Hematopoietic multipotent progenitor cell treated with erythropoietin and hydrocortisone succinate and interleukin-3 and kit ligand, for 17 days (in vitro differentiated cells): ENCODE measurements around the gene NAA15.
"Not testable (repeated sequence)": the region's sequence is repeated elsewhere in the genome, so short reads cannot be mapped to it uniquely, and the experiment has no call there.

Experiments
- DNase-seq: peaks from one replicate; pipeline ENCODE4 v3.0.0-alpha.2; 2015; ENCODE audit warnings: low spot score

The NAA15 gene

GRCh38 chr4:139453041-139453370 is 151.7 kb downstream of the NAA15 start:
- DNase-seq: no peak

DNA sequence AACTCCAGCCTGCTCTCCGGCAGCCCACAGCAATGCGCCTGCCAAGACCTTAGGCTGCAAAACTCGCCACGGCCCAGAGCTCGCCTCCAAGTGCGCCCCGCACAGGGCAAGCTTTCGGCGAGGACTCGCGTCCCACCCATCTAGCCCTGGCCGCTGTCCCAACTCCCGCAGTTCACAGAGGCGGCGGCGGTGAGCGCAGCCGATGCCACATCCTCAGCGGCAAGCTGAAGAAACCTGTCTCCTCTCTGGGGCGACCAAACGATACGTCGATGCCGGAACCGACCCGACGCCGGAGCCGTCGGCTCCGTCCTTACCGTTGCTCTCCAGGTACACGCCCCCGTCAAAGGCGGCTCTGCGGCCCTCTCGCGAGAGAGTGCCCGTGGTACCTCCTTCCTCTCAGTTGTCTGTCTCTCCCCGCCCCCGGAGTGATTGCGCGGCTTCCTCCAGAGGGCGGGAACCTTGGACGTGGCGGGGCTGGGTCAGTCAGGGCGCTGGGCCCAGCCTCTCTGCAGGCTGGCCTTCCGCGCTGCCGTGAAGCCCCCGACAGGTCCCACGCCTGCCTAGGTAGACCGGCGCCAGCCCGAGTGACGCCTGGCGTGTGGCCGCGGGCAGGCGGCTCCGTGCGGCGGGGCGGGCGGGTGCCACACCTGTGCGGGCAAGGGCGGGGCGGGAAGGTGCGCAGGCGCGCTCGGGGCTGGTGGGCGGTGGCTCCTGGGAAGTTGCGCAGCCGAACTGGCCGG is 152.2 kb downstream of the NAA15 start:
- DNase-seq: peak; percentile 83

- no peak for DNase-seq
These were observed 153.1 kb downstream of the NAA15 start, which contains the start of gene RAB33B for GRCh38 chr4:139454111-139455045. TSS of gene RAB33B (plus strand) at chr4:139454121. CDS start at chr4:139454196, 75 bp downstream.

DNA sequence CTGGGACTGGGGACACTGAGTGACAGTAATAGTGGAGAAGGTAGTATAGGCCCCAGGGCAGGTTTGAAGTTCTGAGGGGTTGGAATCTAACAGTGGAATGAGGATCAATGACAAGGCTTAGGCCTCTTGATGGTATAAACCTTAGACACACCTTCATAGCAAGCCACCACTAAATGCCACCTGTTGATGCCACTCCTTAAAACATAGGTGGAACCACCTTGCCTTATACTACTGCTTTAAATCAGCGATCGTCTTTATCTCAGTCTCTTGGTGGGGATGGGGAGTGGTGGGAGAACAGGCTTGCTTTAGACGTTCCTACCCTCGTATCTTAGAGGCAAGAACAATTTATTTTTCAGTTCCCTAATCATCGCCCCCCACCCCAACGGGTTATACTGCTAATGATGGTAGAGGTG is 153.8 kb downstream of the NAA15 start:
- no peak for DNase-seq

DNA sequence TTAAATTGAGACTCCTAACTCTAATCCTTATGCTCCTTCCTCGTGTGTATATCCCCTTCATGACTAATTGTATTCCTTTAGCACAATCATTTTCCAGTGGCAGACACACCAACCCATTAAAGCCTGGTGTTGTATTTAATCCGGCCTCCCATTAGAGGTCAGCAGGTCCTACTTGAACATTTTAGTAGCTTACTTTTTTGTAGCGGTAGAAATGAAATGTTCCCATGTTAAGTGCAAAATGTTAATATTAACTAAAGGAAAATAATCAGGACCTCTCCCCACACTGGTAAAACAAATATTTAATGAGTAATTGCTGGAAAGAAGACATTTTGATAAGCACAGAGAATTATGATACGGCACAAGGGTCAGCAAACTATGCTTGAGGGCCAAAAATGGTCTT is 156.0 kb downstream of the NAA15 start:
- no peak for DNase-seq

DNA sequence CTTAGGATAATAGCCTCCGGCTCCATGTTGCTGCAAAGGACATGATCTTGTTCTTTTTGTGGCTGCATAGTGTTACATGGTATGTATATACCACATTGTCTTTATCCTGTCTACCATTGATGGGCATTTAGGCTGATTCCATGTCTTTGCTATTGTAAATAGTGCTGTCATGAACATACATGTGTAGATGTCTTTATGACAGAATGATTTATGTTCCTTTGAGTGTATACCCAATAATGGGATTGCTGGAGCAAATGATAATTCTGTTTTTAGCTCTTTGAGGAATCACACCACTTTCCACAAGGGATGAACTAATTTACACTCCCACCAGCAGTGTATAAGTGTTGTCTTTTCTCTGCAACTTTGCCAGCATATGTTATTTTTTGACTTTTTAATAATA is 157.2 kb downstream of the NAA15 start:
- no peak for DNase-seq

DNA sequence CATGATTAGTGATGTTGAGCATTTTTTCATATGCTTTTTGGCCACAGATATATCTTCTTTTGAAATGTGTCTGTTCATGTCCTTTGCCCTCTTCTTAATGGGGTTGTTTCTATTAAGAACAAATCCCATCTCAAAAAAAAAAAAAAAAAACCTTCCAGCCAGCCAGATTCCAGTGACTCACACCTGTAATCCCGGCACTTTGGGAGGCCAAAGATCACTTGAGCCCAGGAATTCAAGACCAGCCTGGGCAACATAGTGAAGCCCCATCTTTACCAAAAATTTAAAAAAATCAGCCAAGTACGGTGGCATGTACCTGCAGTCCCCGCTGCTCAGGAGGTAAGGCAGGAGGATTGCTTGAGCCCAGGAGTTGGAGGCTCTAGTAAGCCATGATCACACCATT is 157.7 kb downstream of the NAA15 start:
- DNase-seq: no peak

DNA sequence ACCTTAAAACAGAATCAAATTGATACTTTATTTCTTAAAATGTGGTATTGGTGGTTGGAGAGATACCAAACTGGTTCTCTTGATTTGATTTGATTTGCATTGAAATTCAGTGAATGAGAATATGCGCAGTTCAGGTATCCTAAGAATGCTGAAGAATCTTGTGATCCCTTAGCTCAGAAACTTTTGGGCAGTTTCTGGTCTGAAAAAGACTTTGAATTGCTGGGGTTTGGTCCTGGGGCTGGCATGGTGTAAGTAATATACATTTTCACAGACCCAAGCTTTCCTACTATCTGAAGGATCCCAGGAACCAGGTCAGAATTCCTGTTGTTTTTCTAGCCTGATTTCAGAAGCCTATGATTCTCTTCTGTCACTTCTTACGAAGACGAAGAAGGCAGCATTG is 159.3 kb downstream of the NAA15 start:
- DNase-seq: no peak

- DNase-seq: no peak
These were observed 159.8 kb downstream of the NAA15 start for GRCh38 chr4:139461022-139461628.

GRCh38 chr4:139464512-139464911 is 163.2 kb downstream of the NAA15 start:
- not testable (repeated sequence) for DNase-seq

GRCh38 chr4:139465922-139466321 is 164.6 kb downstream of the NAA15 start:
- no peak for DNase-seq

GRCh38 chr4:139468756-139469155 is 167.5 kb downstream of the NAA15 start:
- not testable (repeated sequence) for DNase-seq

DNA sequence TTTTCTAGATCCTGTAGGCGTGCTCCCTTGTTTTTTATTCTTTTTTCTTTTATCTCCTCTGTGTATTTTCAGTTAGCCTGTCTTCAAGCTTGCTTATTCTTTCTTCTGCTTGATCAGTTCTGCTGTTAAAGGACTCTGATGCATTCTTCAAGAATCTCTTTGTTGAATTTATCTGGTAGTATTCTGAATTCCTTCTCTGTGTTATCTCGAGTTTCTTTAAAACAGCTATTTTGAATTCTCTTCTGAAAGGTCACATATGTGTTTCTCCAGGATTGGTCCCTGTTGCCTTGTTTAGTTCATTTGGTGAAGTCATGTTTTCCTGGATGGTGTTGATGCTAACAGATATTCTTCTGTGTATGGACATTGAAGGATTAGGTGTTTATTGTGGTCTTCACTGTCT is 167.9 kb downstream of the NAA15 start:
- no peak for DNase-seq
